Mucosa of descending colon (tissue), 3 donors: ENCODE results near the gene DYNLL1. TPM values are rescaled to one million over a fixed set of nuclear protein-coding genes. Genes with fewer than 3 reads are reported as not detected.
"Not testable (repeated sequence)": the region's sequence is repeated elsewhere in the genome, so short reads cannot be mapped to it uniquely, and the experiment has no call there.

Experiments used
- ATAC-seq: fragments of 200-7000 bp; cut with Tn5 transposase; one replicate; pipeline ENCODE4 v1.9.1; 2020; ENCODE audit warnings: mild to moderate bottlenecking, moderate library complexity
- DNase-seq, 3 donors: peaks; one replicate each; pipeline ENCODE4 v3.0.0-alpha.2; 2020
- H3K36me3 ChIP-seq: fragments of 200-600 bp; one replicate; pipeline ENCODE4 v1.8.0; 2021; ENCODE audit warnings: low read depth, mild to moderate bottlenecking
- H3K4me1 ChIP-seq: fragments of 200-600 bp; one replicate; pipeline ENCODE4 v1.8.0; 2021; ENCODE audit warnings: low read depth, mild to moderate bottlenecking
- H3K4me3 ChIP-seq: fragments of 200-600 bp; one replicate; pipeline ENCODE4 v1.8.0; 2021; ENCODE audit warnings: mild to moderate bottlenecking
- H3K9me3 ChIP-seq: fragments of 200-600 bp; one replicate; pipeline ENCODE4 v1.8.0; 2021; ENCODE audit warnings: mild to moderate bottlenecking
- intact Hi-C, 2 donors: fragments of 100-400 bp; cut with DNase I in 1 of 2; cut with micrococcal nuclease in 1 of 2; formaldehyde crosslinking; loops; one replicate each; pipeline versions ENCODE4 v1.11.0 to v1.11.1; 2022; cut with DNase I, micrococcal nuclease
- total RNA-seq, 3 donors: library from RNA; stranded (reverse); fragmentation: NEBNext Ultra II Directional in 2 of 3; extraction: Animal tissue kit (Norgen Biotek cat#: 25700) in 2 of 3; gene quantifications; one replicate each; pipeline versions ENCODE4 v1.2.1 to v1.2.4, GENCODE V29; 2021 to 2023
- TF ChIP-seq, protein P1 (sequence below): fragments of 200-600 bp; IDR thresholded peaks from one replicate; pipeline ENCODE4 v1.8.0; 2022; ENCODE audit warnings: antibody characterized with exemption, mild to moderate bottlenecking
- donor health status: DM: no; HTN: no; CAD: no; lungs with moderate emphysema.
- donor health status: DM: no; HTN: no; CAD: no.
- donor health status: DM: no; HTN: yes; CAD: no.

Gene DYNLL1
- total RNA-seq, 3 donors from 2014 or later: 309 to 343 (median 309) TPM

DNA sequence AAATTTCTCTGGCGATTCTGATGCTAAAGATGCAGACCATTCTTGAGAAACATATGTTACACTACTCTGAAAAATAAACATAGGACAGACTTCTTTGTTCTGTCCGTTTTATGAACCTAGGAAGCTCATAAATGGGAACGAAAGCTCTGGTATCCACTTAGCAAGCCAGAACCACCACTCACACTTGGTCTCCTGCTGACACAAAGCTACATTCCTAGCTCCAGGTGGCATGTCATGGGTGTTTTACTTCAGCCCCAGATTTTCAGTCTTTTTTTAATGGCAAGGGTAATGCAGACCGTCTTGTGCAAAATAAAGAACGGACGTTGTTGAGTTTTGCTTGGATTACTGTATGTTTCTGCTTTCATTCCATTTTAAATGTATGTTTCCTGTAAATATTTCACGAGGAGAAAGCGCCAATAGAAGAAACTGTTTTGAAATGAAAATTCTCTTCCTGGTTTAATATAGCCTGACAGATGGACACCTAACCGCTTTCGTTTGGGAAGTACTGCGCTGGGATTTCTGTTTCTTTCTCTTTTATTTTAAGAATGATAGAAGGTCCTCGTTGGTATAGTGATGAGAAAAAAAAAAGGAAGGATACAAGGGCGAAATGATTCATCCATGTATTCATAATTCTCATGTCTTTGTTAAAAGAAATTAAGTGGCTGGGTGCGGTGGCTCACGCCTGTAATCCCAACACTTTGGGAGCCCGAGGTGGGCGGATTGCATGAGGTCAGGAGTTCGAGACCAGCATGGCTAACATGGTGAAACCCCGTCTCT lies 33.9 kb downstream of the DYNLL1 start:
- intact Hi-C loops: no loop called here
- TF ChIP-seq, protein P1, sequence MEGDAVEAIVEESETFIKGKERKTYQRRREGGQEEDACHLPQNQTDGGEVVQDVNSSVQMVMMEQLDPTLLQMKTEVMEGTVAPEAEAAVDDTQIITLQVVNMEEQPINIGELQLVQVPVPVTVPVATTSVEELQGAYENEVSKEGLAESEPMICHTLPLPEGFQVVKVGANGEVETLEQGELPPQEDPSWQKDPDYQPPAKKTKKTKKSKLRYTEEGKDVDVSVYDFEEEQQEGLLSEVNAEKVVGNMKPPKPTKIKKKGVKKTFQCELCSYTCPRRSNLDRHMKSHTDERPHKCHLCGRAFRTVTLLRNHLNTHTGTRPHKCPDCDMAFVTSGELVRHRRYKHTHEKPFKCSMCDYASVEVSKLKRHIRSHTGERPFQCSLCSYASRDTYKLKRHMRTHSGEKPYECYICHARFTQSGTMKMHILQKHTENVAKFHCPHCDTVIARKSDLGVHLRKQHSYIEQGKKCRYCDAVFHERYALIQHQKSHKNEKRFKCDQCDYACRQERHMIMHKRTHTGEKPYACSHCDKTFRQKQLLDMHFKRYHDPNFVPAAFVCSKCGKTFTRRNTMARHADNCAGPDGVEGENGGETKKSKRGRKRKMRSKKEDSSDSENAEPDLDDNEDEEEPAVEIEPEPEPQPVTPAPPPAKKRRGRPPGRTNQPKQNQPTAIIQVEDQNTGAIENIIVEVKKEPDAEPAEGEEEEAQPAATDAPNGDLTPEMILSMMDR: no peak
- H3K4me3 ChIP-seq: no peak overlapping the region
- H3K9me3 ChIP-seq: no peaks in the 10 kb centered on the region
- peaks cover 6% of the 10 kb centered on the region for H3K4me1 ChIP-seq
- H3K36me3 ChIP-seq: no peaks in the 10 kb centered on the region
- DNase-seq (peak in 1 of 3 donors; percentile 56), ATAC-seq (peak; percentile 59)

DNA sequence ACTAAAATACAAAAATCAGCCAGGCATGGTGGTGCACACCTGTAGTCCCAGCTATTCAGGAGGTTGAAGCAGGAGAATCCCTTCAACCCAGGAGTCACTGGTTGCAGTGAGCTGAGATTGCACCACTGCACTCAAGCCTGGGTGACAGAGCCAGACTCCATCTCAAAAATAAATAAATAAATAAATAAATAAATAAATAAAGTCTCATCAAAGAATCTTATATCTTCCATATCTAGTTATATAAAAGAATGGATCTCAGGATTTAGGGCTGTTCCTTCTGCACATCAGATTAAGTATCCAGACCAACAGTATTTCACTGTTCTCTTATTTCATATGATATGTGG lies 34.5 kb downstream of the DYNLL1 start:
- intact Hi-C loops, H3K4me3 ChIP-seq, H3K4me1 ChIP-seq, H3K36me3 ChIP-seq, DNase-seq, ATAC-seq, H3K9me3 ChIP-seq: not testable (repeated sequence)

DNA sequence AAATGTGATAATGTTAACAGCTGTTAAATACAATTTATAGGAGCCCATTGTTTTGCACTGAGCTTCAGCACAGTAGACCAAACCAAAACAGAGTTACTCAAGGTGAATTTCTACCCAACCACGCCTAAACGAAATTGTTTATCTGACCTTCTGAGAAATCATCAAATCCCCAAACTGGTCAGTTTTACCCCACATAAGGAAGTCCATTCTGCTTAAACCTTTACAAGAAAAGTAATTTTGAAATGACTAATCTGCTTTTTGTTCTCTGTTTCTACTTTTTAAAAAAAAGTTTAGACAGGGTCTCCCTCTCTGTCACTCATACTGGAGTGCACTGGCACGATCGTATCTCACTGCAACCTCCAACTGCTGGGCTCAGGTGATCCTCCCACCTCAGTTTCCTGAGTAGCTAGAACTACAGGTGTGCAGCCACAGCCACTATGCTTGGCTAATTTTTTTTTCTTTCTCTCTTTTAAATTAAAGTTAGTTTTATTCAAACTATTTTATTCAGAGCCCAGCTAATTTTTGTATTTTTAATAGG lies 36.9 kb downstream of the DYNLL1 start:
- Histone ChIP-seq H3K36me3 (no peaks in the 10 kb centered on the region), H3K4me1 (peaks cover 27% of the 10 kb centered on the region), H3K4me3 (no peak overlapping the region), H3K9me3 (no peaks in the 10 kb centered on the region)
- ATAC-seq (no peak), DNase-seq (no peak)
- TF ChIP-seq, protein P1: no peak
- intact Hi-C loops: no loop called here

DNA sequence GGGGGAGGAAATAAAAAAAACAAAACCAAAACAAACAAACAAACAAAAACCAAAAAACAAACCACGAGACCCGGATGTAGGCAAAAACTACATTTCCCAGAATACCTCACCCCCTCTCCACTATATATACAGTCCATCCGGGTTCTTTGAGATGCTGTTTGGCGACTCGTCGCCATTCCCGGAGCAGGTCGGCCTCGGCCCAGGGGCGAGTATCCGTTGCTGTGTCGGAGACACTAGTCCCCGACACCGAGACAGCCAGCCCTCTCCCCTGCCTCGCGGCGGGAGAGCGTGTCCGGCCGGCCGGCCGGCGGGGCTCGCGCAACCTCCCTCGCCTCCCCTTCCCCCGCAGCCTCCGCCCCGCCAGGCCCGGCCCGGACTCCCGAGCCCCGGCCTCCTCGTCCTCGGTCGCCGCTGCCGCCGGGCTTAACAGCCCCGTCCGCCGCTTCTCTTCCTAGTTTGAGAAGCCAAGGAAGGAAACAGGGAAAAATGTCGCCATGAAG lies 38.3 kb downstream of the DYNLL1 start, which contains the start of gene RNF10:
Gene RNF10 (plus strand): TSS at position 154 of the 500 bp plus-strand sequence. CDS start 456 bp downstream, outside the sequence.
- DNase-seq (peak; percentile 85 to 87 (median 86)), ATAC-seq (peak; percentile 78)
- Histone ChIP-seq H3K4me3 (peak within 1 kb of the TSS; percentile 99), H3K9me3 (no peaks in the 10 kb centered on the region), H3K36me3 (no peaks in the 10 kb centered on the region), H3K4me1 (peaks cover 35% of the 10 kb centered on the region)
- TF ChIP-seq, protein P1: no peak
- intact Hi-C loops: no loop called here

DNA sequence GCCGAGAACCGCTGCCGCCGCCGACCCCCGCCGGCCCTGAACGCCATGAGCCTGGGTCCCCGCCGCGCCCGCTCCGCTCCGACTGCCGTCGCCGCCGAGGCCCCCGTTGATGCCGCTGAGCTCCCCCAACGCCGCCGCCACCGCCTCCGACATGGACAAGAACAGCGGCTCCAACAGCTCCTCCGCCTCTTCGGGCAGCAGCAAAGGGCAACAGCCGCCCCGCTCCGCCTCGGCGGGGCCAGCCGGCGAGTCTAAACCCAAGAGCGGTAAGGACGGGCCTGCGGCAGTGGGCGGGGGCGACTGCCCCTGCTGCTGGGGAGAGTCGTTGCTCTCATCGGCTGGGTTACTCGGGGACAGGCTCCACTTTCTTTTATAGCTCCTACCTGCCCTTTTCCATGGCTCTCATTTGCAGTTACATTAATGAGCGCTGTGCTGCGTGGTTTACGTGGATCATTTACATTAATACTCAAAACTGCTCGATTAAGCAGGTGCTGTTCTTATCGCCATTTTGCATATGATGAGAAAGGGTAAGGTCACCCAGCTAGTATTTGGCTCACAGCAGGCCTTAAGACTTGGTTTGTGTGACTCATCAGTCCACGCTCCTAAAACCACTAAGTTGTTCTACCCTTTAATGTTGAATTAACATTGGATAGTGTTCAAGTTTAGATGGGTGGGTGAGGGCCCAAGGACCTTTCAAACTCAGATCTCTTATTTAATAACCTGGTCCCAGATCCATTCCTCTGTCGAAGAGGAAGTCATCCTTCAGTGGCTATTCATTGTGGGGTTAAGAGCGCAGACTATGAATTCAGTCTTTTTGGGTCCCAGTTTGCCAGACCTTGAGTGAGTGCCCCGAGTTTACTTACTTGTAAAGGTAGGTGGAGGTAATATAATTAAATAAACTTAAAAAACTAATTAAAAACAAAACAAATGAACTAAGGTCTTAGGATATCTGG lies 39.1 kb downstream of the DYNLL1 start:
- TF ChIP-seq, protein P1: no peak
- peak; percentile 58 to 75 (median 74) for DNase-seq
- no peaks in the 10 kb centered on the region for H3K36me3 ChIP-seq
- intact Hi-C loops: loop anchor here in 1 of 2 donors (5.0 kb wide), 1 partner anchor 38 kb away; the partner anchor contains the start of gene DYNLL1
- peak; percentile 59 for ATAC-seq
- H3K4me1 ChIP-seq: peaks cover 41% of the 10 kb centered on the region
- peak overlapping the region; percentile 99 for H3K4me3 ChIP-seq
- H3K9me3 ChIP-seq: no peaks in the 10 kb centered on the region
